MG63 (cell line): ENCODE measurements around the gene IL1F10. TPM values are rescaled to one million over a fixed set of nuclear protein-coding genes. Genes with fewer than 3 reads are reported as not detected.
"Not testable (repeated sequence)": the region's sequence is repeated elsewhere in the genome, so short reads cannot be mapped to it uniquely, and the experiment has no call there.

Source experiments
- DNase-seq: peaks from one replicate; pipeline ENCODE4 v3.0.0-alpha.2; 2020
- H3K27me3 ChIP-seq: fragments of 250-450 bp; sonication (Bioruptor Pico); 2 replicates; pipeline ENCODE4 v1.5.1; 2020; ENCODE audit warnings: mild to moderate bottlenecking, moderate library complexity
- H3K36me3 ChIP-seq: fragments of 250-450 bp; sonication (Bioruptor Pico); 2 replicates; pipeline ENCODE4 v1.5.1; 2020; ENCODE audit warnings: mild to moderate bottlenecking, moderate library complexity
- H3K4me3 ChIP-seq: fragments of 250-450 bp; sonication (Bioruptor Pico); 2 replicates; pipeline ENCODE4 v1.5.1; 2020; ENCODE audit warnings: mild to moderate bottlenecking, moderate library complexity
- H3K9me3 ChIP-seq: fragments of 250-450 bp; sonication (Bioruptor Pico); 2 replicates; pipeline ENCODE4 v1.5.1; 2020; ENCODE audit warnings: mild to moderate bottlenecking, moderate library complexity
- total RNA-seq: library from RNA; depleted of rRNA; stranded (reverse); fragments of >200 nt; shearing (Covaris generic); gene quantifications from 2 replicates; pipeline ENCODE4 v1.2.3, GENCODE V29; 2014; ENCODE audit warnings: low replicate concordance

IL1F10 gene
- total RNA-seq, 1 experiment from 2014 or later: not detected

- no peak overlapping the region for H3K4me3 ChIP-seq
- H3K36me3 ChIP-seq: no peaks in the 10 kb centered on the region
- peaks cover 10% of the 10 kb centered on the region; the same call in 1 of the 2 replicates for H3K27me3 ChIP-seq
- 0 out of 2 replicates have a peak, but pooled peaks cover 2% of the 10 kb centered on the region for H3K9me3 ChIP-seq
- DNase-seq: no peak
These were observed 23.6 kb downstream of the IL1F10 start for GRCh38 chr2:113091231-113091896.

GRCh38 chr2:113092864-113093612 is 25.3 kb downstream of the IL1F10 start:
- no peaks in the 10 kb centered on the region for H3K36me3 ChIP-seq
- H3K4me3 ChIP-seq: no peak overlapping the region
- DNase-seq: no peak
- 0 out of 2 replicates have a peak, but pooled peaks cover 2% of the 10 kb centered on the region for H3K9me3 ChIP-seq
- H3K27me3 ChIP-seq: peaks cover 10% of the 10 kb centered on the region; the same call in 1 of the 2 replicates

- Histone ChIP-seq H3K27me3 (peaks cover 9% of the 10 kb centered on the region; the same call in 1 of the 2 replicates), H3K9me3 (0 out of 2 replicates have a peak, but pooled peaks cover 2% of the 10 kb centered on the region), H3K36me3 (no peaks in the 10 kb centered on the region), H3K4me3 (no peak overlapping the region)
- DNase-seq: no peak
These were observed 25.8 kb downstream of the IL1F10 start for GRCh38 chr2:113093613-113093977.

- H3K9me3 ChIP-seq, H3K27me3 ChIP-seq, H3K4me3 ChIP-seq, DNase-seq, H3K36me3 ChIP-seq: not testable (repeated sequence)
These were observed 28.5 kb downstream of the IL1F10 start for GRCh38 chr2:113096306-113096705.

GRCh38 chr2:113096842-113097618 is 29.3 kb downstream of the IL1F10 start:
- not testable (repeated sequence) for DNase-seq, H3K4me3 ChIP-seq, H3K27me3 ChIP-seq, H3K9me3 ChIP-seq, H3K36me3 ChIP-seq

- DNase-seq: no peak
- no peaks in the 10 kb centered on the region for H3K27me3 ChIP-seq
- H3K4me3 ChIP-seq: no peak overlapping the region
- H3K36me3 ChIP-seq: no peaks in the 10 kb centered on the region
- 0 out of 2 replicates have a peak, but pooled peaks cover 3% of the 10 kb centered on the region for H3K9me3 ChIP-seq
These were observed 30.3 kb downstream of the IL1F10 start for GRCh38 chr2:113098041-113098440.

GRCh38 chr2:113098532-113098931 is 30.8 kb downstream of the IL1F10 start:
- Histone ChIP-seq H3K27me3 (no peaks in the 10 kb centered on the region), H3K9me3 (0 out of 2 replicates have a peak, but pooled peaks cover 3% of the 10 kb centered on the region), H3K4me3 (no peak overlapping the region), H3K36me3 (no peaks in the 10 kb centered on the region)
- DNase-seq: no peak

- H3K27me3 ChIP-seq: no peaks in the 10 kb centered on the region; the same call in 1 of the 2 replicates
- no peaks in the 10 kb centered on the region for H3K36me3 ChIP-seq
- H3K9me3 ChIP-seq: 0 out of 2 replicates have a peak, but pooled peaks cover 1% of the 10 kb centered on the region
- no peak for DNase-seq
- H3K4me3 ChIP-seq: no peak overlapping the region
These were observed 34.4 kb downstream of the IL1F10 start for GRCh38 chr2:113102133-113102532.

- no peak for DNase-seq
- no peaks in the 10 kb centered on the region for H3K36me3 ChIP-seq
- no peaks in the 10 kb centered on the region; the same call in 1 of the 2 replicates for H3K27me3 ChIP-seq
- H3K4me3 ChIP-seq: no peak overlapping the region
- 0 out of 2 replicates have a peak, but pooled peaks cover 1% of the 10 kb centered on the region for H3K9me3 ChIP-seq
These were observed 35.5 kb downstream of the IL1F10 start for GRCh38 chr2:113103277-113103676.

- no peak for DNase-seq
- Histone ChIP-seq H3K36me3 (no peaks in the 10 kb centered on the region), H3K27me3 (no peaks in the 10 kb centered on the region; the same call in 1 of the 2 replicates), H3K4me3 (no peak overlapping the region), H3K9me3 (0 out of 2 replicates have a peak, but pooled peaks cover 1% of the 10 kb centered on the region)
These were observed 36.4 kb downstream of the IL1F10 start for GRCh38 chr2:113104054-113104611.

GRCh38 chr2:113105047-113105785 is 37.4 kb downstream of the IL1F10 start:
- Histone ChIP-seq H3K36me3 (no peaks in the 10 kb centered on the region), H3K9me3 (0 out of 2 replicates have a peak, but pooled peaks cover 1% of the 10 kb centered on the region), H3K27me3 (no peaks in the 10 kb centered on the region; the same call in 1 of the 2 replicates), H3K4me3 (no peak overlapping the region)
- DNase-seq: peak; percentile 33

GRCh38 chr2:113111121-113111520 is 43.4 kb downstream of the IL1F10 start:
- DNase-seq: no peak
- H3K27me3 ChIP-seq: no peaks in the 10 kb centered on the region; the same call in 1 of the 2 replicates
- H3K4me3 ChIP-seq: no peak overlapping the region

GRCh38 chr2:113111823-113112287 is 44.1 kb downstream of the IL1F10 start:
- no peak for DNase-seq
- Histone ChIP-seq H3K9me3 (no peaks in the 10 kb centered on the region), H3K36me3 (no peaks in the 10 kb centered on the region), H3K4me3 (no peak overlapping the region), H3K27me3 (no peaks in the 10 kb centered on the region; the same call in 1 of the 2 replicates)

More at GRCh38 chr2:113111121-113111520, 43.4 kb downstream of the IL1F10 start:
- no peaks in the 10 kb centered on the region for H3K9me3 ChIP-seq
- no peaks in the 10 kb centered on the region for H3K36me3 ChIP-seq

GRCh38 chr2:113112441-113112840 is 44.7 kb downstream of the IL1F10 start:
- no peaks in the 10 kb centered on the region for H3K27me3 ChIP-seq
- no peak overlapping the region for H3K4me3 ChIP-seq
- H3K36me3 ChIP-seq: no peaks in the 10 kb centered on the region
- no peaks in the 10 kb centered on the region for H3K9me3 ChIP-seq
- no peak for DNase-seq

- no peaks in the 10 kb centered on the region for H3K27me3 ChIP-seq
- no peak overlapping the region for H3K4me3 ChIP-seq
- H3K36me3 ChIP-seq: no peaks in the 10 kb centered on the region
- DNase-seq: no peak
- no peaks in the 10 kb centered on the region for H3K9me3 ChIP-seq
These were observed 45.1 kb downstream of the IL1F10 start for GRCh38 chr2:113112871-113113270.

- Histone ChIP-seq H3K27me3 (no peaks in the 10 kb centered on the region), H3K4me3 (no peak overlapping the region), H3K36me3 (no peaks in the 10 kb centered on the region), H3K9me3 (no peaks in the 10 kb centered on the region)
- DNase-seq: no peak
These were observed 46.0 kb downstream of the IL1F10 start for GRCh38 chr2:113113807-113114206.
